ENCODE data around the gene ANKHD1. TPM values are rescaled to one million over a fixed set of nuclear protein-coding genes. Genes with fewer than 3 reads are reported as not detected.

Gene ANKHD1
- total and polyA plus RNA-seq, 2 of the 8 experiments (the other 6 are each of a cell fraction or from before 2014, with no cell fraction given), result 69.9 to 108 TPM

GRCh38 chr5:140420665-140421361, 19.2 kb downstream of the ANKHD1 start:
- H3K23me2 ChIP-seq (ENCODE audit: low read depth, low read length), result no peaks in the 10 kb centered on the region
- CTCF ChIA-PET (ENCODE audit: partially characterized antibody), result interaction anchor here (1.1 to 2.9 kb wide), 2 partner anchors 12 to 48 kb away, joined by 3 to 10 read pairs; no protein-coding TSS in a partner anchor

More at GRCh38 chr5:140420665-140421361, 19.2 kb downstream of the ANKHD1 start:
- Histone ChIP-seq H3K56ac (replicated peaks; ENCODE audit: insufficient read length, low read depth, low read length) (no peak overlapping the region), H4K5ac (ENCODE audit: insufficient read length, low read depth, low read length) (no peak overlapping the region), H3K79me2 (ENCODE audit: control insufficient read depth in 1 of 2, insufficient read depth in 2 of 2, low read length in 2 of 2) (peaks cover 5 to 93% of the 10 kb centered on the region in 2 experiments), H2BK5ac (ENCODE audit: low read depth, low read length) (no peak overlapping the region), H3K36me3 (ENCODE audit: control insufficient read depth in 2 of 4, insufficient read depth in 4 of 4, low read length in 3 of 4) (no peaks in the 10 kb centered on the region; a peak in 1 of 8 replicates), H2AK5ac (ENCODE audit: low read depth, low read length) (no peak overlapping the region), H3K14ac (ENCODE audit: insufficient read length) (no peak overlapping the region), H4K91ac (replicated peaks; ENCODE audit: insufficient read length, low read length) (no peak overlapping the region), H2BK120ac (replicated peaks; ENCODE audit: low read depth, low read length) (no peak overlapping the region), H3K4me3 (ENCODE audit: extremely low read depth in 1 of 4, insufficient read depth in 2 of 4, low read depth in 3 of 4, low read length in 4 of 4) (no peak overlapping the region), H2BK12ac (ENCODE audit: low read depth, low read length) (no peak overlapping the region), H3K4me2 (ENCODE audit: insufficient read depth in 1 of 2, low read depth in 2 of 2, low read length in 2 of 2) (no peak overlapping the region), H3K27ac (ENCODE audit: low read depth, low read length) (no peak overlapping the region), H3K23ac (ENCODE audit: insufficient read length) (no peak overlapping the region), H3K79me1 (ENCODE audit: low read depth, low read length) (peaks cover 2% of the 10 kb centered on the region; the same call in 1 of the 2 replicates), H4K8ac (ENCODE audit: extremely low read depth, insufficient read depth, low read length) (no peak overlapping the region), H4K20me1 (replicated peaks in 1 of 2; ENCODE audit: control insufficient read depth in 1 of 2, insufficient read depth in 2 of 2, low read length in 2 of 2) (peaks cover 5 to 6% of the 10 kb centered on the region in 2 experiments), H3K4ac (replicated peaks; ENCODE audit: insufficient read length, low read depth, low read length) (no peak overlapping the region), H2BK20ac (ENCODE audit: low read length) (no peak overlapping the region), H3K18ac (ENCODE audit: extremely low read depth, low read length) (no peak overlapping the region), H3K9me3 (ENCODE audit: insufficient read depth in 2 of 2, low read depth in 1 of 2, low read length in 1 of 2) (no peaks in the 10 kb centered on the region), H3K9ac (replicated peaks in 1 of 4; ENCODE audit: extremely low read depth in 1 of 4, low read depth in 3 of 4, low read length in 3 of 4) (no peak overlapping the region), H3K27me3 (replicated peaks in 1 of 4; ENCODE audit: control insufficient read depth in 3 of 4, extremely low read depth in 1 of 4, insufficient read depth in 3 of 4, low read length in 3 of 4) (no peaks in the 10 kb centered on the region), H3K4me1 (replicated peaks in 1 of 4; ENCODE audit: control insufficient read depth in 3 of 4, insufficient read depth in 4 of 4, low read length in 3 of 4) (0 out of 7 replicates have a peak, but pooled peaks cover 0 to 2% (median 0%) of the 10 kb centered on the region in 4 experiments), H2BK15ac (ENCODE audit: low read length) (no peak overlapping the region), H2AFZ (ENCODE audit: low read length) (no peak overlapping the region)
- 97% methylated on average over 4 of the region's 5 CpGs; no CpG with 5 or more reads in 1 of the 2 experiments for WGBS, 2 experiments (ENCODE audit: extremely low coverage in 1 of 2, insufficient coverage in 1 of 2, insufficient read length in 1 of 2, insufficient replicate concordance in 2 of 2, low coverage in 1 of 2, low lambda C conversion rate in 2 of 2, missing lambda C conversion rate in 1 of 2)
- no peak for TF ChIP-seq CHD1 (IDR thresholded peaks at IDR 0.05; ENCODE audit: low read depth, low read length)
- TF ChIP-seq HDAC2 (IDR thresholded peaks at IDR 0.05; ENCODE audit: borderline replicate concordance in 1 of 2, low read depth in 2 of 2, low read length in 2 of 2), result no peak
- TF ChIP-seq, protein P1, sequence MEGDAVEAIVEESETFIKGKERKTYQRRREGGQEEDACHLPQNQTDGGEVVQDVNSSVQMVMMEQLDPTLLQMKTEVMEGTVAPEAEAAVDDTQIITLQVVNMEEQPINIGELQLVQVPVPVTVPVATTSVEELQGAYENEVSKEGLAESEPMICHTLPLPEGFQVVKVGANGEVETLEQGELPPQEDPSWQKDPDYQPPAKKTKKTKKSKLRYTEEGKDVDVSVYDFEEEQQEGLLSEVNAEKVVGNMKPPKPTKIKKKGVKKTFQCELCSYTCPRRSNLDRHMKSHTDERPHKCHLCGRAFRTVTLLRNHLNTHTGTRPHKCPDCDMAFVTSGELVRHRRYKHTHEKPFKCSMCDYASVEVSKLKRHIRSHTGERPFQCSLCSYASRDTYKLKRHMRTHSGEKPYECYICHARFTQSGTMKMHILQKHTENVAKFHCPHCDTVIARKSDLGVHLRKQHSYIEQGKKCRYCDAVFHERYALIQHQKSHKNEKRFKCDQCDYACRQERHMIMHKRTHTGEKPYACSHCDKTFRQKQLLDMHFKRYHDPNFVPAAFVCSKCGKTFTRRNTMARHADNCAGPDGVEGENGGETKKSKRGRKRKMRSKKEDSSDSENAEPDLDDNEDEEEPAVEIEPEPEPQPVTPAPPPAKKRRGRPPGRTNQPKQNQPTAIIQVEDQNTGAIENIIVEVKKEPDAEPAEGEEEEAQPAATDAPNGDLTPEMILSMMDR (IDR thresholded peaks at IDR 0.05; ENCODE audit: control extremely low read depth in 1 of 3, insufficient read depth in 1 of 3, low read depth in 1 of 3, low read length in 3 of 3), result no peak
- TF ChIP-seq FOSL1 (IDR thresholded peaks at IDR 0.05; ENCODE audit: insufficient read depth, low read depth, low read length), result no peak
- POLR2A ChIA-PET (ENCODE audit: partially characterized antibody), result interaction anchor here (1.3 to 5.2 kb wide), 2 partner anchors 9 to 19 kb away, joined by 4 to 29 read pairs; partner anchors contain the start of gene ANKHD1
- FAIRE-seq (no peak), DNase-seq (ENCODE audit: low read depth in 1 of 2, low spot score in 2 of 2) (no peak)

Measured in H1 (cell line).